KMS-11 (cell line): Measurements from ENCODE around the gene RANBP1.

Source experiments
- H2AFZ ChIP-seq: fragments of 200-600 bp; sonication (generic); 2 replicates; pipeline ENCODE4 v1.6.1; 2016; ENCODE audit warnings: antibody characterized with exemption, mixed run types, low read depth
- H3K27ac ChIP-seq: fragments of 200-600 bp; sonication (generic); 2 replicates; pipeline ENCODE4 v1.6.1; 2016; ENCODE audit warnings: mild to moderate bottlenecking, mixed run types
- H3K27me3 ChIP-seq: fragments of 200-600 bp; sonication (generic); 2 replicates; pipeline ENCODE4 v1.6.1; 2017; ENCODE audit warnings: mild to moderate bottlenecking, low read depth, mixed run types, moderate library complexity; ENCODE audit not compliant: insufficient read depth
- H3K36me3 ChIP-seq: fragments of 200-600 bp; sonication (generic); 2 replicates; pipeline ENCODE4 v1.6.1; 2017; ENCODE audit warnings: mild to moderate bottlenecking, mixed run types; ENCODE audit not compliant: insufficient read depth
- H3K4me1 ChIP-seq: fragments of 200-600 bp; sonication (generic); 2 replicates; pipeline ENCODE4 v1.6.1; 2016; ENCODE audit warnings: mild to moderate bottlenecking, low read depth, mixed run types; ENCODE audit not compliant: poor library complexity, severe bottlenecking
- H3K4me2 ChIP-seq: fragments of 200-600 bp; sonication (generic); 2 replicates; pipeline ENCODE4 v1.7.0; 2016; ENCODE audit warnings: mild to moderate bottlenecking, mixed run types
- H3K4me3 ChIP-seq: fragments of 200-600 bp; sonication (generic); IDR thresholded peaks from 2 replicates; pipeline ENCODE4 v1.6.1; 2017; ENCODE audit warnings: low read depth, low read length, mixed read lengths; ENCODE audit not compliant: insufficient read depth
- H3K79me2 ChIP-seq: fragments of 200-600 bp; sonication (generic); 2 replicates; pipeline ENCODE4 v1.6.1; 2016; ENCODE audit warnings: low read depth, mixed run types; ENCODE audit not compliant: insufficient read depth
- H3K9ac ChIP-seq: fragments of 200-600 bp; sonication (generic); 2 replicates; pipeline ENCODE4 v1.6.1; 2016; ENCODE audit warnings: mild to moderate bottlenecking, mixed run types
- H4K20me1 ChIP-seq: fragments of 200-600 bp; sonication (generic); 2 replicates; pipeline ENCODE4 v1.6.1; 2016; ENCODE audit warnings: mild to moderate bottlenecking, mixed run types; ENCODE audit not compliant: insufficient read depth
- TF ChIP-seq, protein P1 (sequence below): fragments of 200-600 bp; sonication (generic); conservative IDR thresholded peaks from 2 replicates; pipeline ENCODE4 v1.6.1; 2017; ENCODE audit warnings: low read depth, mild to moderate bottlenecking, antibody characterized with exemption, low read length, moderate library complexity, mixed read lengths

The RANBP1 gene

DNA sequence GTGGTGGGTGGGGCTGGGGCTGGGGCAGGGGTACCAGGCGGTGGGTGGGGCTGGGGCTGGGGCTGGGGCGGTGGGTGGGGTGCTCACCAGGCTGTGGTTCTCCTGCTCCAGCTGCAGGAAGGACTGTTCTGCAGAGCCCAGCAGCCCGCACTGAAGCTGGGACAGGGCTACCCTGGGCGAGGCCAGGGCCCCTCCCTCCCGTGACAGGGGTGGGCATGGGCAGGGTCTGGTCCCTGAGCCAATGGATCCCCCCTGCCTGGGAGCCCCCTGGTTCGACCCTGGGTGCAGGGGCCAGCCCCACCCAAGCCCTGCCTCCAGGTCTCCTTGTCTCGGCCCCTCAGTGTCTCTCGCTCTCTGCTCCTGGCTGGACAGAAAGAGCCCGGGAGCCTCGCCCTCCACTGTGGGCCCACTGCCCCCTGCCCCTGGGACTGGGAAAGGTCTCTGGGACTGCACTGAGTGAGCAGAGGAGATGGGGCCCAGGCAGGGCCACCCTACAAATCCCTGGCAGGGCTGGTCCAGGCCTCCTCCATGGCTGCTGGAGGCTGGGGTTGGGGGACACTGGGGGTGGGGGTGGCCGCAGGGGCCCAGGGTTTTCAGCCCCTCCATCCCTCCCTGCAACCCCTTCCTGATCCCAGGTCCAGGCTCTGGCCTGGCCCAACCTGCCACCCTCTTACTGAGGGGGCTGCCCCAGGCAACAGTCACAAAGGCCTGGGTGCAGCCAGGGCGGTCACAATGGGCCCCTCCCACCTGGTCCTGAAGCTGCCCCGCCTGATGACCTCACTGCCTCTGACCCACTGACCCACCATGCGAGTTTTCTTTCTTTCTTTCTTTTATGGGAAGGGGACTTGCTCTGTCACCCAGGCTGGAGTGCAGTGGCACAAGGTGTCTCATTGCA, 34.7 kb downstream of the RANBP1 start, which contains the start of gene CCDC188:
Gene CCDC188, minus strand, starts transcription at position 675 of the 895 bp plus-strand sequence. Its CDS starts 69 bp downstream, at position 606.
- Histone ChIP-seq H3K79me2 (no peaks in the 10 kb centered on the region), H3K4me1 (no peaks in the 10 kb centered on the region), H3K36me3 (no peaks in the 10 kb centered on the region), H4K20me1 (no peaks in the 10 kb centered on the region), H3K27me3 (peaks cover 19% of the 10 kb centered on the region; the same call in 1 of the 2 replicates), H3K4me2 (no peak within 1 kb of the TSS), H3K9ac (no peak within 1 kb of the TSS), H3K4me3 (no peak within 1 kb of the TSS), H2AFZ (no peak within 1 kb of the TSS), H3K27ac (no peak within 1 kb of the TSS)
- TF ChIP-seq, protein P1, sequence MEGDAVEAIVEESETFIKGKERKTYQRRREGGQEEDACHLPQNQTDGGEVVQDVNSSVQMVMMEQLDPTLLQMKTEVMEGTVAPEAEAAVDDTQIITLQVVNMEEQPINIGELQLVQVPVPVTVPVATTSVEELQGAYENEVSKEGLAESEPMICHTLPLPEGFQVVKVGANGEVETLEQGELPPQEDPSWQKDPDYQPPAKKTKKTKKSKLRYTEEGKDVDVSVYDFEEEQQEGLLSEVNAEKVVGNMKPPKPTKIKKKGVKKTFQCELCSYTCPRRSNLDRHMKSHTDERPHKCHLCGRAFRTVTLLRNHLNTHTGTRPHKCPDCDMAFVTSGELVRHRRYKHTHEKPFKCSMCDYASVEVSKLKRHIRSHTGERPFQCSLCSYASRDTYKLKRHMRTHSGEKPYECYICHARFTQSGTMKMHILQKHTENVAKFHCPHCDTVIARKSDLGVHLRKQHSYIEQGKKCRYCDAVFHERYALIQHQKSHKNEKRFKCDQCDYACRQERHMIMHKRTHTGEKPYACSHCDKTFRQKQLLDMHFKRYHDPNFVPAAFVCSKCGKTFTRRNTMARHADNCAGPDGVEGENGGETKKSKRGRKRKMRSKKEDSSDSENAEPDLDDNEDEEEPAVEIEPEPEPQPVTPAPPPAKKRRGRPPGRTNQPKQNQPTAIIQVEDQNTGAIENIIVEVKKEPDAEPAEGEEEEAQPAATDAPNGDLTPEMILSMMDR: no peak

DNA sequence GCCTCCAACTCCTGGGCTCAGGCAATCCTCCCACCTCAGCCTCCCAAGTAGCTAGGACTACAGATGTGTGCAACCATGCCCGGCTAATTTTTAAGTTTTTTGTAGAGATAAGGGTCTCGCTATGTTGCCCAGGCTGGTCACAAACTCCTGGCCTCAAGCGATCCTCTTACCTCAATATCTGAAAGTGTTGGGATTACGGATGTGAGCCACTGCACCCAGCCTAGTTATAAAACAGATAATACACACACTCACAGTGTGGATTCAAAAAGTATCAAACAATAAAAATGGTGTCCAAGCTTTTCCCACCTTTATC, 35.3 kb downstream of the RANBP1 start:
- TF ChIP-seq, protein P1: no peak
- Histone ChIP-seq H3K4me1 (no peaks in the 10 kb centered on the region), H3K27ac (no peak overlapping the region), H3K36me3 (no peaks in the 10 kb centered on the region), H3K4me2 (no peak overlapping the region), H3K4me3 (no peak overlapping the region), H3K27me3 (peaks cover 25% of the 10 kb centered on the region; the same call in 1 of the 2 replicates), H3K79me2 (no peaks in the 10 kb centered on the region), H2AFZ (no peak overlapping the region), H3K9ac (no peak overlapping the region), H4K20me1 (no peaks in the 10 kb centered on the region)

DNA sequence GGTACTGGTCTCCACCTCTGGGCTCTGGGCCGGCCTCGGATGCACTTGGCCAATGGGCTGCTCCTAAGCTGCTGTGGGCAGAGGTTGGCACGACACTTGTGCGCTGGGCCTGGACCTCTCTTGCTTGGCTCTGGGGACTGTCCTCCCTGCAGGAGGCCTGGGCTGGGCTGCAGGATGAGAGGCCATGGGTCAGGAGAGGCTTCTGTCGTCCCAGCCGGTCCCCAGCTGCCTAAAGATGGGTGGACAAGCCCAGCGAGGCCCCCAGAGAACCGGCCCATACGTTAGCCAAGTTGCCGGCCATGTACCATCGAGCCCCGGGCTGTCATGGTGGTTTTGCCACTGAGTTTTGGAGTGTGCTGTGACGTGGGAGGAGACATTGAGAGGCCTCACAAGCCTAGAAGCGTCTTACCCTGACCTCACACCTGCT, 36.6 kb downstream of the RANBP1 start:
- Histone ChIP-seq H4K20me1 (no peaks in the 10 kb centered on the region), H2AFZ (no peak overlapping the region), H3K4me3 (no peak overlapping the region), H3K79me2 (no peaks in the 10 kb centered on the region), H3K9ac (no peak overlapping the region), H3K27me3 (peaks cover 26% of the 10 kb centered on the region), H3K27ac (no peak overlapping the region), H3K4me1 (no peaks in the 10 kb centered on the region), H3K4me2 (no peak overlapping the region), H3K36me3 (no peaks in the 10 kb centered on the region)
- TF ChIP-seq, protein P1: no peak

DNA sequence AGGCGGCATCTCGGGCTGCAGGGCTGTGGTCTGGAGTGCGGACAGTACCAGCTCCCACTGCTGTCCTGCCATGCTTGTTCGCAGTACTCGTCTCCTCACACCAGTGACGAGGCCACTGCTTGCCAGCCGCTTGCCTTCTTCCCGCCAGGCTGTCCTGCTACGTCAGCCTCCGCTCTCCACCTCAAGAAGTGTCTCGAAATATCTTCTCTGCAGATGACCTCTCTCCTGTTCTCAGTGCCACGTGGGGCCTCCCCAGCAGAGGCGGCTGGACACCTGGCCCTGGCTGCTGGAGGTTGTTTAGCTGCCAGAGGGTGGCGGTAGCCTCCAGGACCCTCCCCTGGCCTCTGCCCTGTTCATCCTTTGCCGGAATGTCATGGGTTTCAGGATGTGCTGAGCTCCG, 38.0 kb downstream of the RANBP1 start:
- no peak overlapping the region for H3K9ac ChIP-seq
- H3K79me2 ChIP-seq: no peaks in the 10 kb centered on the region
- TF ChIP-seq, protein P1: no peak
- H3K36me3 ChIP-seq: no peaks in the 10 kb centered on the region
- no peak overlapping the region for H2AFZ ChIP-seq
- no peak overlapping the region for H3K4me3 ChIP-seq
- H3K4me1 ChIP-seq: no peaks in the 10 kb centered on the region
- no peaks in the 10 kb centered on the region for H4K20me1 ChIP-seq
- H3K27me3 ChIP-seq: peaks cover 41% of the 10 kb centered on the region
- H3K4me2 ChIP-seq: no peak overlapping the region
- H3K27ac ChIP-seq: no peak overlapping the region
